Activated CD8-positive, alpha-beta memory T cell treated with anti-CD3 and anti-CD28 coated beads, Interleukin-2, amount 10 ng/mL, durations not matched to agents 7 days and 5 days (primary cell): Measurements from ENCODE around the gene DGCR2. TPM values are rescaled to one million over a fixed set of nuclear protein-coding genes. Genes with fewer than 3 reads are reported as not detected.
A peak's percentile ranks its signal among the peaks of the same experiment; 100 is the strongest.
"Not testable (repeated sequence)": the region's sequence is repeated elsewhere in the genome, so short reads cannot be mapped to it uniquely, and the experiment has no call there.

Experiments used
- ATAC-seq: fragments of 150-1000 bp; cut with Tn5 transposase; one replicate; pipeline ENCODE4 v1.10.0; 2021; ENCODE audit warnings: moderate library complexity
- CTCF ChIA-PET: fragments of 350-600 bp; sonication (Branson Sonifier 250); formaldehyde crosslinking; loops from one replicate; lab custom pipeline; 2021; ENCODE audit warnings: antibody characterized with exemption; lab: Charles Lee
- DNase-seq: peaks from one replicate; pipeline ENCODE4 v3.0.0-alpha.2; 2020
- H3K27ac Mint-ChIP-seq: one replicate; pipeline ENCODE4 v1.8.0; 2021; ENCODE audit warnings: mild to moderate bottlenecking, mixed read lengths
- H3K27me3 Mint-ChIP-seq: one replicate; pipeline ENCODE4 v1.8.0; 2021; ENCODE audit warnings: mixed read lengths
- H3K36me3 Mint-ChIP-seq: one replicate; pipeline ENCODE4 v1.8.0; 2021; ENCODE audit warnings: mild to moderate bottlenecking, mixed read lengths
- H3K4me1 Mint-ChIP-seq: one replicate; pipeline ENCODE4 v1.8.0; 2021; ENCODE audit warnings: mixed read lengths
- H3K4me3 Mint-ChIP-seq: one replicate; pipeline ENCODE4 v1.8.0; 2021; ENCODE audit warnings: mild to moderate bottlenecking, moderate library complexity, mixed read lengths
- H3K9me3 Mint-ChIP-seq: one replicate; pipeline ENCODE4 v1.8.0; 2022; ENCODE audit warnings: low read depth, mixed read lengths
- total RNA-seq, 2 experiments: library from RNA; stranded (reverse); gene quantifications; one replicate each; pipeline ENCODE4 v1.2.3, GENCODE V29; 2021

The DGCR2 gene, protein sequence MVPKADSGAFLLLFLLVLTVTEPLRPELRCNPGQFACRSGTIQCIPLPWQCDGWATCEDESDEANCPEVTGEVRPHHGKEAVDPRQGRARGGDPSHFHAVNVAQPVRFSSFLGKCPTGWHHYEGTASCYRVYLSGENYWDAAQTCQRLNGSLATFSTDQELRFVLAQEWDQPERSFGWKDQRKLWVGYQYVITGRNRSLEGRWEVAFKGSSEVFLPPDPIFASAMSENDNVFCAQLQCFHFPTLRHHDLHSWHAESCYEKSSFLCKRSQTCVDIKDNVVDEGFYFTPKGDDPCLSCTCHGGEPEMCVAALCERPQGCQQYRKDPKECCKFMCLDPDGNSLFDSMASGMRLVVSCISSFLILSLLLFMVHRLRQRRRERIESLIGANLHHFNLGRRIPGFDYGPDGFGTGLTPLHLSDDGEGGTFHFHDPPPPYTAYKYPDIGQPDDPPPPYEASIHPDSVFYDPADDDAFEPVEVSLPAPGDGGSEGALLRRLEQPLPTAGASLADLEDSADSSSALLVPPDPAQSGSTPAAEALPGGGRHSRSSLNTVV
- 10 to 100 TPM; 27.8 TPM for total RNA-seq

DNA sequence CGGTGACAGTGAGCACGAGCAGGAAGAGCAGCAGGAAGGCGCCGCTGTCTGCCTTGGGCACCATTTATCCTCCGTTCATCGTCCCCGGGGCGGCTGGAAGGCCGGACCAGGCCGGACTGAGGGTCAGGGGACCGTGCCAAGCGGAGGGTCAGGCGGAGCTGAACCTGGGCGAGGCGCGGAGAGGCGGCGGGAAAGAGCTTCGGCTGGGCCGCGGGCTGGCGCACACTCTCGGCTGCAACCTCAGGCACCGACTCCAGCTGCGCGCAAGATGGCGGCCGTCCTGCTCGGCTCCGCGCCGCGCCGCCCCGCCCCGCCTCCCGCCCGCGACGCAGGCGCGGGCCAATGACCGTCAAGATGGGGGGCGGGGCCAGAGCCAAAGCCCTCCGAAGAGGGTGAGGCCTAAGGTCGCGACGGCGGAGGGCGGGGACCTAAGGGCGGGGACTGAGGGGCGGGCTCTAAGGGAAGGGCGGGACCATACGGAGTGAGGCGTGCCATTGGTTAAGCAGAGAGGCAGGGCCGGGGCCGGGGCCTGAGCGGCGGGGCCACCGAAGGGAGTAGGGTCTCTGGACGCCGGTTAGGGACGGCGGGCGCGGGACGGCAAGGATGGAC, at the start of gene DGCR2:
TSS of gene DGCR2 (minus strand) at position 270 of the 609 bp plus-strand sequence. CDS start at position 64, 206 bp downstream.
- CTCF ChIA-PET: interaction anchor here (1.0 to 1.2 kb wide), 4 partner anchors 22 to 342 kb away, joined by 3 to 5 read pairs (median 3); partner anchors contain the start of genes ESS2 and SLC25A1
- H3K4me3 Mint-ChIP-seq: peak within 1 kb of the TSS; percentile 87

DNA sequence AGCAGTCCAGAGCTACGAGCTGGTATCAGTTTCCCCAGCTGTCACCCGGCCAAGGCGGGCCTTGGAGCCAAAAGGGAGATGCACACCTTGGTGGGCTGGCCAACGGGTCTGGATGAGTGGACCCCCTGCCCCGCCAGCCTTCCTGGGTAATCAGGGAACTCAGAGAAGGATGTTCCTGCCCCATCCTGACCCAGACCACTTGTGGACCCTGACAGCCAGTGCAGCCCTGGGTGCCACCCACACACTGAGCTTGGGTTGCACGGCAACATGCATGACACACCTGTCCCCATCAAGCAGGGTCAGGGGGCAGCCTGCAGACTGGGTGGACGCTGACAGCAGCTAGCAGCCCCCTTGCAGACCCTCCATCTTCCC, 47.7 kb upstream of the DGCR2 start:
- Mint-ChIP-seq H3K4me1 (peaks cover 36% of the 10 kb centered on the region), H3K27ac (no peak overlapping the region), H3K9me3 (no peaks in the 10 kb centered on the region), H3K36me3 (no peaks in the 10 kb centered on the region), H3K4me3 (no peak overlapping the region), H3K27me3 (peaks cover 45% of the 10 kb centered on the region)
- CTCF ChIA-PET: interaction anchor here (2.6 kb wide), 1 partner anchor 460 kb away, joined by 9 read pairs; no protein-coding TSS in a partner anchor
- no peak for ATAC-seq
- DNase-seq: no peak

More for the DNA sequence above, at the start of gene DGCR2:
- Mint-ChIP-seq H3K9me3 (no peaks in the 10 kb centered on the region), H3K27me3 (peaks cover 3% of the 10 kb centered on the region), H3K36me3 (no peaks in the 10 kb centered on the region), H3K27ac (peak within 1 kb of the TSS; percentile 78), H3K4me1 (peaks cover 38% of the 10 kb centered on the region)
- peak; percentile 98 for ATAC-seq
- DNase-seq: peak; percentile 97

DNA sequence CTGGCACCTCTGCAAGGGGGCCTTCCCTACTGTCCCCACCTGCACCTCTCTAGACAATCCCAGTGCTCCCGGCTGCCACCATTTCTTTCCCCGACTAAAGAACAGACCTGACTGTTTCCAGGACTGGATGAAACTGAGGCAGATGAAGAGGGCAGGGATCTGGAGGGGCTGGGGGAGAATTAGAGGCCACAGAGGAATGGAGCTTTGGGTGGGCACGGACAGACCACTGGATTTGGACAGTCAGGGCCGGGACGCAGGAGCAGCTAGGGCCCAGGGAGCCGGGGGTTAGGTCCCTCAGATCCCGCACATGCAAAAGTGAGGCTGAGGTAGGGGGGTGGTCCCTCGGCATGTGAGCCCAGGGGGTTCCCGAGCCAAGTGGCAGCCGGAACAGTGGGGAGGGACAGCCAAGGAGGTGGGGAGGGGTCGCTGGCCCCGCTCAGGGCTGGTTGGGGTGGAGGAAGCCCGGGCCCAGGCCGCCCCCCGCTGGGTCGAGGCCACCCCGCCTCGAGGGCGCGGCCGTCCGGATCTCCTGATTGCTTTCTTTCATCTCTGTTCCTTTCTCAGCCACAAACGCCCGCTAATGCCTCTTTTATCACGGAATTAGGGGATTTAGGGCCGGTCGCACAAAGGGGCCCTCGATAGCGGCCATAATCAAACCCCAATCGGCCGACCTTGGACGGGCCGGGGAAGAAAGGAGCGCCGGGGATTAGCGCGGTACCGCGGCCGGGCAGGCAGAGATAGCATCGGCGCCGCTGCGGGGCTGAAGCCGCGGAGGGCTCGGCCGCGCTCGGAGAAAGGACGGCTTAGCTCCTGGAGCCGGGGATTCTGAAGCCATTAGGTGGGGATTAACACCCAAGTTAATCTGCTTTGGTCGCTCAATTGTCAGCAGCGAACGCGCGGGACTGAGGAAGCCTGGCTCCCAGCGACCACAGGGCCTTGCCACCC, 47.1 kb upstream of the DGCR2 start:
- CTCF ChIA-PET: interaction anchor here (2.6 kb wide), 1 partner anchor 461 kb away, joined by 9 read pairs; no protein-coding TSS in a partner anchor
- no peaks in the 10 kb centered on the region for H3K36me3 Mint-ChIP-seq
- DNase-seq (no peak), ATAC-seq (no peak)
- H3K27ac Mint-ChIP-seq: no peak overlapping the region
- no peaks in the 10 kb centered on the region for H3K9me3 Mint-ChIP-seq
- no peak overlapping the region for H3K4me3 Mint-ChIP-seq
- peaks cover 33% of the 10 kb centered on the region for H3K4me1 Mint-ChIP-seq
- H3K27me3 Mint-ChIP-seq: peaks cover 48% of the 10 kb centered on the region

DNA sequence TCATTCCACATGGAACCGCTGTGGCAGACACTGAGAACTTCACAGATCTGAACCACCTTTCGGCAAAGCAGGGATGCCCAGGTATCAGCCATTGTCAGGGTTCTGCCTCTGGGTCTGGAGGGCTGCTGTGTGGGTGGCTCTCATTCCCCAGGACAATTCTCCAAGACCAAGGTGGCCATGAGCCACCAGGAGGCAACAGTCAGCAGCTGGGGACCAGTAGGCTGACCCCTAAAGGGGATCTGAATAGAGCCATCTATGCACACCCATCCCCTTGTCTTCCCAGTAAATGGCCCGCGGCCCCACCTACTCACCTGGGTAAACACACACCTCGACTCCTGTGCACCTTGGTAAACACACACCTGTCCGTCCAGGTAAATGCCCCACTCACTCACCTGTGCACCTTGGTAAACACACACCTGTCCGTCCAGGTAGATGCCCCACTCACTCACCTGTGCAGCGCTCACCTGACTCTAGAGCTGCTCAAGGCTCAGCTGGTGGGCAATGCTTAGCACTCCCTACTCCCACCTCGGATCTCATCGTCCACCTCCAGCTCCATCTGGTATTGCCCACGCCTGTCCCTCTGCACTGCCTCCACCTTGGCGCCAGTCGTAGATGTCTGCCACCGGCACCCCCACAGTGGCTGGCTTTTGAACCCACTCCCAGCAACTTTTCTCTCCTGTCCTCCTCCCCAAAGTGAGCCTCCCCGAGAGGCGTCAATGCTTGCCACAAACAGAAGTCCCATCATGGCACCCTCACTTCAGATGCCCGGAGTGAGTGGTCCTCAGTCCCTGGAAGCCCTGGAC, 46.1 kb upstream of the DGCR2 start:
- peaks cover 27% of the 10 kb centered on the region for H3K4me1 Mint-ChIP-seq
- DNase-seq (no peak), ATAC-seq (no peak)
- no peak overlapping the region for H3K27ac Mint-ChIP-seq
- peaks cover 48% of the 10 kb centered on the region for H3K27me3 Mint-ChIP-seq
- CTCF ChIA-PET: interaction anchor here (2.6 kb wide), 1 partner anchor 462 kb away, joined by 9 read pairs; no protein-coding TSS in a partner anchor
- H3K4me3 Mint-ChIP-seq: no peak overlapping the region
- no peaks in the 10 kb centered on the region for H3K9me3 Mint-ChIP-seq
- no peaks in the 10 kb centered on the region for H3K36me3 Mint-ChIP-seq

DNA sequence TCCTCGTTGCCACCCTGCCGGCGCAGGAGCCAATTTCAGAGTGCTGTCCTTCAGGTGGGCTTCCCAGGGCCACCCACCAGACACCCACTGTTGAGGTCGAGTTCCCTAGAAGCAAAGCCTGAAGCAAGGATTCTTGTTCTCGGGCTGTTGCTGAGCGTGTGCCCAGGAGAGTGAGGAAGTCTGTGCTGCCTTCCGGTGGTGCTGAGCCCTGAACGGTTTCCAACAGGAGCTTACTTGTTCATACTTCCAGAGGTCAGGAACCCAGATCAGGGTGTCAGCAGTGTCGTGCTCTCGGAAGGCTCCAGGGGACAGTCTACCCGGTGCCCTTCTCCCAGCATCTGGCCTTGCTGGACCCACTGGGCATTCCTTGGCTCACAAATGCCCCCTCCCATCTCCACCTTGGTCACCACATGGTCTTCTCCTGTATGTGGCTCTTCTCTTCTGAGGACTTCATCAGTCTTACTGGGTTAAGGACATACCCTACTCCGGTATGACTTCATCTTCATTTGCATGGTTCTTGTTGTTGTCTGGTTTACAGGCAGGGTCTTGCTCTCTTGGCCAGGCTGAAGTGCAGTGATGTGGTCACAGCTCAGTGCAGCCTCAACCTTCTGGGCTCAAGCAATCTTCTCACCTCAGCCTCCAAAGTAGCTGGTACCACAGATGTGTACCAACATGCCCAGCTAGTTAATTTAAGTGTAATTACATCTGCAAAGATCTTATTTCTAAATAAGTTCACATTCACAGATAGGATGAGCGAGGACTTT, 45.1 kb upstream of the DGCR2 start:
- H3K27ac Mint-ChIP-seq: no peak overlapping the region
- DNase-seq (no peak), ATAC-seq (no peak)
- H3K4me3 Mint-ChIP-seq: no peak overlapping the region
- H3K9me3 Mint-ChIP-seq: no peaks in the 10 kb centered on the region
- CTCF ChIA-PET: no interaction called here
- peaks cover 48% of the 10 kb centered on the region for H3K27me3 Mint-ChIP-seq
- peaks cover 17% of the 10 kb centered on the region for H3K4me1 Mint-ChIP-seq
- no peaks in the 10 kb centered on the region for H3K36me3 Mint-ChIP-seq

DNA sequence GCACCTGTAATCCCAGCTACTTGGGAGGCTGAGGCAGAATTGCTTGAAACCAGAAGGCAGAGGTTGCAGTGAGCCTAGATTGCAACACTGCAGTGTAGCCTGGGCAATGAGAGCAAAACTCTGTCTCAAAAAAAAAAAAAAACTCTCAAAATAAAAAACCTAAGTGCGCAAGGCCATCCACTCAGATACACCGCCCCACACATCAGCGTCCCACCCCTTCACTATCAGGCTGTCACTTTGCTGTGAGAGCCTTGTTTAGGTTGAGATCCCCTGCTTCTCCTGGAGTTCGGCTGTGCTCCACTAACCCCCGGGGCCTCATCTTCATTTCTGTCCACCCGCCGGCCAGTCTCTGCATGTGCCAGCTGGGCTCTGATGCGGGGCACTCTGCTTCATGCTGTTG, 44.2 kb upstream of the DGCR2 start:
- no peak for DNase-seq
- H3K27ac Mint-ChIP-seq: no peak overlapping the region
- H3K4me3 Mint-ChIP-seq: no peak overlapping the region
- H3K36me3 Mint-ChIP-seq: no peaks in the 10 kb centered on the region
- CTCF ChIA-PET: no interaction called here
- ATAC-seq: no peak
- peaks cover 48% of the 10 kb centered on the region for H3K27me3 Mint-ChIP-seq
- peaks cover 14% of the 10 kb centered on the region for H3K4me1 Mint-ChIP-seq
- H3K9me3 Mint-ChIP-seq: no peaks in the 10 kb centered on the region

DNA sequence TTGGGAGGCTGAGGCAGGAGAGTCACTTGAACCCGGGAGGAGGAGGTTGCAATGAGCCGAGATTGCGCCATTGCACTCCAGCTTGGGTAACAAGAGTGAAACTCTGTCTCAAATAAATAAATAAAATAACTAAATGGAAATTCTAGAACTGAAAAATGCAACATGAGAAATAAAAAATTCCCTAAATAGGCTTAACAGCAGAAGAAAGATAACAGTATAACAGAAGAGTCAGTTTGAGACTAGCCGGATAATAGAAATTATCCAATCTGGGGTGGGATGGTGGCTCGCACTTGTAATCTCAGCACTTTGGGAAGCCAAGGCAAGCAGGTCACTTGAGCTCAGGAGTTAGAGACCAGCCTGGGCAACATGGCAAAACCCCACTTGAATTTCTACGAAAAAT, 42.2 kb upstream of the DGCR2 start:
- peaks cover 39% of the 10 kb centered on the region for H3K27me3 Mint-ChIP-seq
- CTCF ChIA-PET: interaction anchor here (0.6 kb wide), 1 partner anchor 415 kb away, joined by 3 read pairs; no protein-coding TSS in a partner anchor
- no peaks in the 10 kb centered on the region for H3K36me3 Mint-ChIP-seq
- H3K4me1 Mint-ChIP-seq: peaks cover 3% of the 10 kb centered on the region
- H3K4me3 Mint-ChIP-seq: no peak overlapping the region
- no peaks in the 10 kb centered on the region for H3K9me3 Mint-ChIP-seq
- ATAC-seq: no peak
- no peak for DNase-seq
- no peak overlapping the region for H3K27ac Mint-ChIP-seq

DNA sequence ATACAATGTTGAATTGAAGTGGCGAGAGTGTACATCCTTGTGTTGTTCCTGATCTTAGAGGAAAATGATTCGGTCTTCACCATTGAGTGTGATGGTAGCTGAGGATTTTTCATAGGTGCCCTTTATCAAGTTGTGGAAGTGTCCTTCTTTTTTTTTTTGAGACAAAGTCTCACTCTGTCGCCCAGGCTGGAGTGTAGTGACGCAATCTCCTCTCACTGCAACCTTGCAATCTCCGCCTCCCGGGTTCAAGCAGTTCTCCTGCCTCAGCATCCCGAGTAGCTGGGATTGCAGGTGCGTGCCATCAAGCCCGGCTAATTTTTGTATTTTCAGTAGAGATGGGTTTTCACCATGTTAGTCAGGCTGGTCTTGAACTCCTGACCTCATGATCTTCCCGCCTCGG, 36.4 kb upstream of the DGCR2 start:
- not testable (repeated sequence) for H3K4me1 Mint-ChIP-seq, H3K27ac Mint-ChIP-seq, H3K36me3 Mint-ChIP-seq, H3K9me3 Mint-ChIP-seq, DNase-seq, H3K4me3 Mint-ChIP-seq, ATAC-seq
- peaks cover 14% of the 10 kb centered on the region for H3K27me3 Mint-ChIP-seq
- CTCF ChIA-PET: interaction anchor here (1.5 kb wide), 1 partner anchor 14 kb away, joined by 3 read pairs; the partner anchor contains the start of gene ESS2

DNA sequence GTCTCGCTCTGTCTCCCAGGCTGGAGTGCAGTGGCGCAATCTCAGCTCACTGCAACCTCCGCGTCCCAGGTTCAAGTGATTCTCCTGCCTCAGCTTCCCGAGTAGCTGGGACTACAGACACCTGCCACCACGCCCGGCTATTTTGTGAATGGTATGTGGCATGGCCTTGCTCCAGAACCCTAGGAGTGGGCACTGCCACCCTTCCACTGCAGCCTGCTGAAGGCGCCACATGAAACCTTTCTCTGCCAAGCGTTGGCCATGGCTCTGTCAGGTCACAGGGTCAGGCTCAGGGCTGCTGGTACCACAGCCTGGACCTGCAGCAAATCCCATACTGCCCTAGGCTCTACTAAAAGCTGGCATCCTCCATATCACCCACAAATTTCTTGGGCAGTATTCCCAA, 33.9 kb upstream of the DGCR2 start:
- not testable (repeated sequence) for H3K4me1 Mint-ChIP-seq, H3K9me3 Mint-ChIP-seq, H3K4me3 Mint-ChIP-seq, H3K27ac Mint-ChIP-seq, H3K36me3 Mint-ChIP-seq, ATAC-seq, DNase-seq
- H3K27me3 Mint-ChIP-seq: peaks cover 34% of the 10 kb centered on the region
- CTCF ChIA-PET: interaction anchor here (4.1 kb wide), 1 partner anchor 11 kb away, joined by 17 read pairs; the partner anchor contains the start of gene ESS2

DNA sequence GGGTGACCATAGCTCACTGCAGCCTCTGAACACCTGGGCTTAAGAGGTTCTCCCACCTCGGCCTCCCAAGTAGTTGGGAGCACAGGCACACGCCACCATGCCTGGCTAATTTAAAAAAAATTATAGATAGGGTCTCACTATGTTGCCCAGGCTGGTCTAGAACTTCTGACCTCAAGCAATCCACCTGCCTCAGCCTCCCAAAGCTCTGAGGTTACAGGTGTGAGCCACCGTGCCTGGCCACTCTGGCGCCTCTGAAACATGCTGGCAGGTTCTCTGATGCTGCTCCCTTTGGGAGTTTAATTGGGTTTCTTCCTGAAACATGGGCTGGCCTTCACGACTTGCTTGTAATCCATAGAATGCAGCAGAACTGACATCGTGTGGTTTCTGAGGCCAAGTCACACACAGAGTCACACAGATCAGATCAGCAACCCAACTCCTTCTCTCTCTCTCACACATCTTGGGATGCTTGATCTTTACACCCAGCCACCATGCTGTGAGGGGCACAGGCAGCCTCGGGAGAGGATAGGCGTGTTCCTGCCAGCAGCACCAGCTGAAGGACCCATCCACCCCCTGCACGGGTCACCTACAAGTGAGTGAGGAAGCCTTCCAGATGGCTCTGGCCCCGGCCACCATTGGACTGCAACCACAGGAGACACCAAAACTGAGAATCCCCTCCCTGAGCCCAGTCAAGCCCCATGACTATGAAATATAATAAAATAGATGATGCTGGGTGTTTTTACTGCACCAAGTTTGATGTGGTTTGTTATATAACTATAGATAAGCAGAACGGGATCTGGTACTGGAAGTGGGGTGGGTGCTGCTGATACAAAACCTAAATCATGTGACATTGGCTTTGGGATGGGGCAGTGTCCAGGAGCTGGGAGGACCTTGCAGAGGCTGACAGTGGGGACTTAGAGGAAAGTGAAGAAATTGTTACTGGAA, 31.0 kb upstream of the DGCR2 start:
- Mint-ChIP-seq H3K27me3 (peaks cover 46% of the 10 kb centered on the region), H3K4me3 (no peak overlapping the region), H3K36me3 (peaks cover 3% of the 10 kb centered on the region), H3K27ac (no peak overlapping the region), H3K4me1 (peaks cover 4% of the 10 kb centered on the region), H3K9me3 (no peaks in the 10 kb centered on the region)
- CTCF ChIA-PET: interaction anchor here (4.1 kb wide), 1 partner anchor 9 kb away, joined by 17 read pairs; the partner anchor contains the start of gene ESS2
- DNase-seq (no peak), ATAC-seq (no peak)
